Head of caudate nucleus (tissue), 42 donors: ENCODE measurements around the gene RCAN2.

ENCODE experiments used
- DNase-seq, 42 donors: peaks; one replicate each; pipeline versions ENCODE4 v3.0.0 to v3.0.0-alpha.2; 2020 to 2021; ENCODE audit warnings: mixed read lengths in 7 of 42
- intact Hi-C: fragments of 100-400 bp; cut with DNase I; formaldehyde crosslinking; loops from one replicate; pipeline ENCODE4 v1.15.0; 2022

Gene RCAN2

DNA sequence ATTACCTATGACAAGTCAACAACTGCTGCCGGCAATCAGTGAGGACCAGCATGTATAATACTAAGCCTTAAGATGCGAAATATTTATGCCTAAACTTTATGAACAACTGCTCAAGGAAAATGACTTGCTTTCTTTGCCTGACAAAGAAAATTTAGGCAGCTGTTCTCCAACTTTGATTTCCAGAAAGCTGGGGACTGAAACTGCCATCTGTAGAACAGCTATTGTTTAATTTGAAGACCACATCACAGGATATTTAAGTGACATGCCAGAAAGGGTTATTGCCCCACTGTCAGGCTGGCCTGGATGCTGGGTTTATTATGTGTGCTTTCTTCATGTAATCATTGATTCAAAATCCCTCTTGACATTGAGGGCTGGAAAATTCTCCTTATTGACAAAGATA, 166.5 kb downstream of the RCAN2 start:
- DNase-seq, result peak in 1 of 42 donors; percentile 26
- intact Hi-C loops, result loop anchor here (10.0 kb wide), 1 partner anchor 80 kb away; no protein-coding TSS in a partner anchor

DNA sequence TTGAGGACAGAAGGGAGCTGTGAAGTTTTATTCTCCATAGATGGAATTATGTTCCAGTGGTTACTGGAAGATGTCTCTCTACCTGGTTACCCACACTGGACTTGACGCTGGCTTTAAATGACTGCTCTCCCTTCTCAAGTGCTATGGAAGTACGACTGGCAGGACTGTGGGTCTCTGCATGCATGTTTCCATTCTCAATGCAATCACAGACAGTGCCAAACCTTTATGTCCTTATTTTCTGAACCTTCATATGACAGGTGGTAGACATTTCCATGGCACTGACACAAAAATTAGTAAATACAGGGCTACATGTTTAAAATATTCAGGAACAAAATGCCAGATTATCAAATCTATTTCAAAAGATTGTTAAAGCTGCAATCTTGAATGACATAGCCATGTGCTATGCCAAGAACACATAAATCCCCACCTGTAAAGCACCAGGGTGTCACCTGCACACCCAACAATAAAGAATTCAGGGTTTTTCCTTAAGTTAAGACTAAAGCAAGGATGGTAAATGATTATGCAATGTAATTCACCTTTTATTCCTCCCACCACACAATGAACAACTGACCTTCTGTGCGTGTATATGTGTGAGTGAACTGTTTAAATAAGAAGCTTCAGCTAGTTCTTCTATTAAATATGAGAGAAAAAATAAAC, 167.2 kb downstream of the RCAN2 start:
- DNase-seq, result peak in 1 of 42 donors; percentile 16
- intact Hi-C loops, result loop anchor here (10.0 kb wide), 1 partner anchor 81 kb away; no protein-coding TSS in a partner anchor

DNA sequence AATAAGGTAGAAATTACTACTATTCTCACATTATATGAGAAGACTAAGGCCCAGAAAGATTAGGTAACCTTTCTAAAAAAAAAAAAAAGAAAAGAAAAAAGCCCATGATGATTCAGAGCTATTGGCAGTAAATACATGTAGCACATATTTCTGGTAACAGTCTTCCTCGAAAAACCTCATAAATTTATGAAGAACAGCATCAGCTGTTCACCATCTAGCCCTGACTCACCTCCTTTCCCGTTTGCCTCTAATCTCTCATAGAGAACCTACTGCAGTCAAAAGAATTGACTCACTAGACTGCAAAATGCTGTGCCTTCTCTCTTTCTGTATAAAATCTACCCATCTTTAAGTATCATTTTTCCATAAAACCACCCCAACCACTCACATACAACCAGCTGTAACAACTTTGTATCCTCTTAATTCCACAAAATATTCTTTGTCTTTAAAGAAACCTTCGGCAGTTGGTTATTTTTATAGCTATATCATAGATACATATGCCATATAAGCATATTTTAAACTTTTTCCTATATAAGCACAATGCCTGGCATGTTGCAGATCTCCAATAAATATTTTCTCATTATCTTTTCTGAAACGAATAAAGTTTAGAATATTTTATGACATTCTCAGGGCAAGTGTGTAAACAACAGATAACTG, 167.8 kb downstream of the RCAN2 start:
- peak in 14 of 42 donors; percentile 11 to 63 (median 30) for DNase-seq
- intact Hi-C loops, result loop anchor here (10.0 kb wide), 1 partner anchor 81 kb away; no protein-coding TSS in a partner anchor

DNA sequence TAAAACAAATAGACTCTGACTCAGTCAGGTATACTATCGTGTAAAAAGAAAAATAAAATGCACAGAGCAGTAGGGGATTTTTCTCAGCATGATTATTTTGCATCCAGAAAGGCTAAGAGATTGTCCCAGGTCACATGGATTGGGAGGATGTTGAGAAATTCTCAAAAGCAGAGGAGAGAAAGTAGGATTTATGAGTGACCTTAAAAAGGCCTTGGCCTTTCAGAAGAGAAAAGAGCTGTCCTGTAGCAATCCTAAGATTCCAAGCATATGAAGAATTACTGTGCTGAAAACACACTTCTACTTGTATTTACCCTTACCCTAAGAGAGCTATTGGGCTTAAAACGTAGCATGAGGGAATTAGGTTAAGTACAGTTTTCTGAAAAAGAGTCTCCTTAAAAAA, 170.7 kb downstream of the RCAN2 start:
- no peak for DNase-seq
- intact Hi-C loops, result loop anchor here (10.0 kb wide), 1 partner anchor 84 kb away; no protein-coding TSS in a partner anchor

- intact Hi-C loops, result no loop called here
- no peak for DNase-seq
Measured at GRCh38 chr6:46315589-46315988, 175.7 kb downstream of the RCAN2 start.

DNA sequence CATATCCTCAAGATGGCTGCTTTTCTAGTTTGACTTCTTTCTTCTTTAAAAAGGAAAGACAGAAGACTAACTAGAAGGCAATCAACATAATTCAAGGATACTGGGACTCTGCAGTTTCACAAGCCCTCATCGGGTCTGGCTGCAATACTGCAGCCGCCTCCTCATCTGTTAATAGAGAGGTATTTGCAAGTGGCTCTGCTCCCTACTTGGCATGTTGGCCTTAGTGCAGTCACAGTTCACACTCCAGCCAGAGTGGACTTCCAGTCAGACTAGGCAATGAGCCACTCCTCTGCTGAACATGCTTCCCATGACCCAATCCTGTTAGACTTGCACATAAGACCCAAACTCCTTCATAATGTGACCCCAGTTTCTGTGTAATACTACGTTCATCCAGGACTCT, 178.6 kb downstream of the RCAN2 start:
- no peak for DNase-seq
- intact Hi-C loops, result no loop called here

GRCh38 chr6:46310196-46310595, 181.1 kb downstream of the RCAN2 start:
- intact Hi-C loops, result no loop called here
- no peak for DNase-seq

- no peak for DNase-seq
- intact Hi-C loops, result no loop called here
Measured at GRCh38 chr6:46306431-46306830, 184.8 kb downstream of the RCAN2 start.

GRCh38 chr6:46305833-46306232, 185.4 kb downstream of the RCAN2 start:
- intact Hi-C loops, result no loop called here
- DNase-seq, result no peak

DNA sequence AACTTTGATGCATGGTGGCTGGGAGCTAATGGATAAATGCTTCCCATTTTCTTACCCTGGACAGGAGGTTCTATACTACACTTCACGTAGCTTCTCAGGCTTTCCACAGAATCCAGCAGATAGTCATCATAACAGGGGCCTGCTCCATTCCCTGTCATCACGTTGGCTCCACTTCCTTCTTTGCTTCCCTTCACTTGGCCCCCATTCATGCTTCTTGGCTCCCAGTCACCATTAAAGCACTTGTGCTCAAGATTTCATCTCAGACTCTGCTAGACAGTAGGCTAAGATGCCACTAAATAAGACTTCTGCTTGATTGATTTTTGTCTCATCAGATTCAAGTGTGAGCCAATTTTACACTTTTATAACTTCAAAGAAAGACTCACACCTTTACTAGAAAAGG, 186.0 kb downstream of the RCAN2 start:
- intact Hi-C loops, result no loop called here
- DNase-seq, result no peak

DNA sequence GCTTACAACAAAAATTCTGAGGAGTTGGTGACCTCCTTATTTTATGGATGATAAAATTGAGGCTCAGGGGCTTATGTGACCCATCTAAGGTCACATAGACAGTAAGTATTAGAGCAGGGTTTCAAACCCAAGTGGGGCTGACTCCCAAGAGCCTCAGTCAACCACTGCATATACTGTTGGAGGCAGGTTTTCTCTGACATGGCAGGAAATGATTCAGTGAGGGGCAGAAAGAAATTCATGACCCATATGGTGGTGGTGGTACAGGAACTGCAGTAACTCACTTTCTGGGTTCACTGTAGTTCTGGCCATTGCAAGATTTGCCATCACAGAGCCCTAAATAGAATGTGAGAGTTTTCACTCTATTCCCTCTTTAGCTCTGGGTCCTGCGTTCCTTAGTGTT, 188.4 kb downstream of the RCAN2 start:
- DNase-seq, result no peak
- intact Hi-C loops, result no loop called here

DNA sequence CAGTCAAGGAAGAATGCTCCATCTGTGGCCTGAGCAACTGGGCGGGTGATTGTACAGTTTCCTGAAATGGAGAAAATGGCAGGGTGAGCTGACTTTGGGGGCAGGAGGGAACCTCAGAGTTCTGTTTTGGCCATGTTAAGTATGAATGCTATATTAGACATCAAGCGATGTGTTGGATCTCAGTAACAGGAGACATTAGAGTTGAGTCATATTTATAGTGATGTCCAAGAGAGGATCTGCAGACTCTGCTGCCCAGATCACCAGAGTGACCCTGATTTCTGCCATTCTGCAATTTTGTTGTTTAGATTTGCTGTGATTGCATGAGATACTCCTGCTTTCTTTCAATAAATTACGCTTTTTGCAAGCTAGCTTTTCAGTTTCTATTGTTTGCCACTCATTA, 189.1 kb downstream of the RCAN2 start:
- intact Hi-C loops, result no loop called here
- DNase-seq, result no peak

- DNase-seq, result no peak
- intact Hi-C loops, result no loop called here
Measured at GRCh38 chr6:46299253-46299652, 192.0 kb downstream of the RCAN2 start.

- intact Hi-C loops, result no loop called here
Measured at GRCh38 chr6:46296586-46296985, 194.7 kb downstream of the RCAN2 start.

DNA sequence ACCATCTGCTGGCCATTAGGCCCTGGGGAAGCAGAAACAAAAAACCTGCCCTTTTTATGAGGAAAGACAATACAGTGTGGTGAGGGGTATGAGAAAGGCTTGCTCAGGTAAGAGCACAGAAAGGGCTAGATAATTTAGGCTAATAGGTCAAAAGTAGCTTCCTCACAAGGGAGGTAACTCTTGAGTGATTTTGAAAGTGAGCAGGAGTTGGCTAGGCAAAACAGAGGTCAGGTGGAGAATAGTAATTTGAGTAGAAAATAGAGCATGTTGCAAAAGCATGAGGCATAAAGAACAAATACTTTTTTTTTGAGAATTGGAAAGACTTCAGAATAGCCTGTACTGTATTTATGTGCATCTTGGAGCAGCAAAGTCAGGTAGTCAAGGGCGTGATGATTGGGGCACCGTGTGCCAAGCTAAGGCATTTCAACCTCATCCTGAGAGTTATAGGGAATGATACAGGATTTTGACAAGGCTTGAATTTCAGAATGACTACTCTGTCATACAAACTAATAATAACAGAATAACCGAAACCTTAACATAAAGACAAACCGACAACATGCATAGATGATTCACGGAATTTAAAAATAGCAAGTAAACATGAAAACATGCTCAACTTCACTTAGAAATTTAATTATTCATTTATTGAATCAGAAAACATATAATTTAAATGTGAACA, 197.5 kb downstream of the RCAN2 start:
- intact Hi-C loops, result no loop called here
- no peak for DNase-seq

More at GRCh38 chr6:46296586-46296985, 194.7 kb downstream of the RCAN2 start:
- no peak for DNase-seq

- no peak for DNase-seq
- intact Hi-C loops, result no loop called here
Measured at GRCh38 chr6:46291880-46292279, 199.4 kb downstream of the RCAN2 start.

DNA sequence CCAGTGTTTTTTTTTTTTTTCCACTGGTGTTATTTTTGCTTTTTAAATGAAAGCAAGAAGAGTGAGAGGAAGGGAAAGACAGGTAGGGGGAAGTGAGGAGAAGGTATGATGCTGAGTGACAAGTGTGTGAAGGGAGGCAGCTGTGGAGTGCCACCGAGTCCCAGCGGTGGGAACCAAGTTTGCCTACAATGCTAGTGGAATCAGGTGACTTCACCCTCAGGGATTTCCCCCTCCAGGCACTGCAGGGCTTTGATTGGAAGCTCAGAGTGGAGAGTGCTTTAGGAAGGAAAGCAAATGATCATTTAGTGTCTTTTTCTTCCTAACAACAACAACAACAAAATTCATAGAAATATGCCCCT, 200.0 kb downstream of the RCAN2 start:
- DNase-seq, result no peak
- intact Hi-C loops, result no loop called here

- DNase-seq, result no peak
- intact Hi-C loops, result no loop called here
Measured at GRCh38 chr6:46290421-46291274, 200.6 kb downstream of the RCAN2 start.

DNA sequence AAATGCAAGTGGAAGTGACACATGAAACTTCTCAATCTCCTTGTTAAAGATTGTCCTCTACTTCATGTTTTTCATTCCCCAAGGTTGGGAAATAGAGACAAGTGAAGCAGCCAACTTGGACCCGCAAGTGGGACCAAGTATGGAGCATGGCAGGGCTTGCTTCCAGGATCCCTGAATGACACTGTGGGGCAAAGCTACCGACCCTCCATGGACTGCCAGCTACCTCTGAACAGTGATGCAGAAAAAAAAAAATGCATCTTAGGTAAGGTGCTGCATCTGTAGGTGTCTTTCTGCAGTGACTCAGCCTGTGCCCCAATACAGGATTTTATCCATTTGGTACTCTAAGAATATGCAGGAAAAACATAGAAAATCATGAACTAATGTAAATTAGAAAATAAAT, 201.4 kb downstream of the RCAN2 start:
- intact Hi-C loops, result no loop called here
- DNase-seq, result no peak
